HEK293T (cell line): ENCODE measurements around the gene ELL2.

Experiments
- CTBP1 ChIP-seq: fragments of 450-650 bp; IDR thresholded peaks from 2 replicates; pipeline ENCODE4 v1.6.1; 2016; ENCODE audit warnings: borderline replicate concordance
- ELF4 ChIP-seq: fragments of 450-650 bp; IDR thresholded peaks from 2 replicates; pipeline ENCODE4 v1.6.1; 2017; ENCODE audit warnings: antibody characterized with exemption
- FOXM1 ChIP-seq: fragments of 450-650 bp; IDR thresholded peaks from 2 replicates; pipeline ENCODE4 v1.6.1; 2017; ENCODE audit warnings: mild to moderate bottlenecking, borderline replicate concordance
- HDGF ChIP-seq: fragments of 450-650 bp; IDR thresholded peaks from 2 replicates; pipeline ENCODE4 v1.6.1; 2017; ENCODE audit warnings: antibody characterized with exemption, borderline replicate concordance
- L3MBTL2 ChIP-seq: fragments of 450-650 bp; conservative IDR thresholded peaks from 2 replicates; pipeline ENCODE4 v1.6.1; 2016; ENCODE audit warnings: mild to moderate bottlenecking
- NFRKB ChIP-seq: fragments of 450-650 bp; IDR thresholded peaks from 2 replicates; pipeline ENCODE4 v1.6.1; 2016; ENCODE audit warnings: mild to moderate bottlenecking, moderate library complexity
- SP1 ChIP-seq: fragments of 450-650 bp; IDR thresholded peaks from 2 replicates; pipeline ENCODE4 v1.6.1; 2017
- SUZ12 ChIP-seq: fragments of 450-650 bp; IDR thresholded peaks from 2 replicates; pipeline ENCODE4 v1.6.1; 2016; ENCODE audit warnings: mild to moderate bottlenecking

DNA sequence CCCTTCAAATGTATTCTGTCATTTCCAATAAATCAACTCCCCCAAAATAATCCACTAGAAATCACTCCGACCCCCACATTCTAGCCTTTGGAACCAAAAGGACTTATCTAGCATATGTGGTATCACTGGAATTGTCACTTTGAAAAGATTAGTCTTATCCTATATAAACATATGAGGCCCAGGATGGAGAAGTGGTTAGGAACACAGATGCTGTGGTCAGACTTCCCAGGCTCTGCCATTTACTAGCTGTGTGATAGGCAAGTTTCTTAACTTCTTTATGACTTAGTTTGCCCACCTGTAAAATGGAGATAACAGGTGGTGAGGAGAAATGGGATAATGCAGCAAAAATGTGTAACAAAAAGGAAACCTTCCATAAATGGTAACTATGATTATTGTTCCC is 77.1 kb downstream of the ELL2 start:
- TF ChIP-seq SP1 (no peak), L3MBTL2 (no peak), SUZ12 (no peak), NFRKB (no peak), FOXM1 (no peak), HDGF (no peak), CTBP1 (no peak), ELF4 (no peak)
